Fibroblast of skin of abdomen (primary cell): ENCODE measurements around the gene PADI2.
A peak's percentile ranks its signal among the peaks of the same experiment; 100 is the strongest.

Source experiments
- DNase-seq: peaks from one replicate; pipeline ENCODE4 v3.0.0-alpha.2; 2013

The PADI2 gene

GRCh38 chr1:17053685-17054410 is 65.4 kb downstream of the PADI2 start, which contains the start of gene SDHB:
Gene SDHB (minus strand): TSS chr1:17054032. CDS start chr1:17054019, 13 bp downstream.
- DNase-seq: peak; percentile 98

GRCh38 chr1:17053086-17053684 is 66.1 kb downstream of the PADI2 start:
- no peak for DNase-seq

GRCh38 chr1:17052641-17053040 is 66.6 kb downstream of the PADI2 start:
- no peak for DNase-seq

GRCh38 chr1:17052038-17052437 is 67.2 kb downstream of the PADI2 start:
- no peak for DNase-seq

- no peak for DNase-seq
These were observed 71.3 kb downstream of the PADI2 start for GRCh38 chr1:17047924-17048323.

- DNase-seq: no peak
These were observed 73.0 kb downstream of the PADI2 start for GRCh38 chr1:17046334-17046657.

GRCh38 chr1:17045634-17046333 is 73.5 kb downstream of the PADI2 start:
- peak; percentile 63 for DNase-seq

GRCh38 chr1:17045150-17045549 is 74.1 kb downstream of the PADI2 start:
- DNase-seq: no peak

GRCh38 chr1:17043676-17044075 is 75.6 kb downstream of the PADI2 start:
- DNase-seq: no peak

- no peak for DNase-seq
These were observed 79.1 kb downstream of the PADI2 start for GRCh38 chr1:17040135-17040534.

- DNase-seq: no peak
These were observed 79.7 kb downstream of the PADI2 start for GRCh38 chr1:17039522-17039921.

GRCh38 chr1:17033481-17033880 is 85.8 kb downstream of the PADI2 start:
- DNase-seq: no peak

- peak; percentile 12 for DNase-seq
These were observed 86.5 kb downstream of the PADI2 start for GRCh38 chr1:17032741-17033140.

GRCh38 chr1:17031436-17031835 is 87.8 kb downstream of the PADI2 start:
- no peak for DNase-seq

- no peak for DNase-seq
These were observed 89.0 kb downstream of the PADI2 start for GRCh38 chr1:17030206-17030605.

- DNase-seq: no peak
These were observed 90.5 kb downstream of the PADI2 start for GRCh38 chr1:17028662-17029188.

- DNase-seq: no peak
These were observed 91.4 kb downstream of the PADI2 start for GRCh38 chr1:17027900-17028299.

- no peak for DNase-seq
These were observed 91.8 kb downstream of the PADI2 start for GRCh38 chr1:17027403-17027802.

GRCh38 chr1:17024721-17025120 is 94.5 kb downstream of the PADI2 start:
- DNase-seq: no peak

GRCh38 chr1:17023573-17023972 is 95.7 kb downstream of the PADI2 start:
- no peak for DNase-seq

GRCh38 chr1:17023102-17023501 is 96.1 kb downstream of the PADI2 start:
- DNase-seq: no peak

GRCh38 chr1:17021896-17022295 is 97.4 kb downstream of the PADI2 start:
- DNase-seq: no peak

GRCh38 chr1:17020502-17020901 is 98.7 kb downstream of the PADI2 start:
- no peak for DNase-seq

GRCh38 chr1:17018849-17019248 is 100.4 kb downstream of the PADI2 start:
- no peak for DNase-seq
